OCI-LY3 (cell line): ENCODE measurements around the gene GABRB2.

Source experiments
- H2AFZ ChIP-seq: fragments of 200-600, 300-600 bp; shearing (Covaris generic); 2 replicates; pipeline ENCODE4 v1.6.0; 2014; ENCODE audit warnings: antibody characterized with exemption, low read depth, low read length
- H3K27ac ChIP-seq: fragments of 200-600, 300-600 bp; sonication (generic); 2 replicates; pipeline ENCODE4 v1.5.1; 2014; ENCODE audit warnings: mild to moderate bottlenecking, low read length, moderate library complexity, mixed read lengths
- H3K27me3 ChIP-seq: fragments of 200-600, 300-600 bp; sonication (generic); 2 replicates; pipeline ENCODE4 v1.6.1; 2014; ENCODE audit warnings: low read depth, low read length, mixed read lengths
- H3K36me3 ChIP-seq: fragments of 200-600, 300-600 bp; sonication (generic); replicated peaks from 2 replicates; pipeline ENCODE3; 2014; ENCODE audit warnings: low read depth, low read length, mixed read lengths
- H3K4me1 ChIP-seq: fragments of 300-600, 200-600 bp; sonication (generic); 2 replicates; pipeline ENCODE4 v1.6.1; 2014; ENCODE audit warnings: low read length, mixed read lengths
- H3K4me2 ChIP-seq: fragments of 200-600, 300-600 bp; sonication (generic); 2 replicates; pipeline ENCODE4 v1.6.1; 2014; ENCODE audit warnings: low read length, mixed read lengths
- H3K4me3 ChIP-seq: fragments of 300-600, 200-600 bp; sonication (generic); 2 replicates; pipeline ENCODE4 v1.5.1; 2014; ENCODE audit warnings: antibody characterized with exemption, mild to moderate bottlenecking, low read length, moderate library complexity
- H3K79me2 ChIP-seq: fragments of 300-600, 200-600 bp; shearing (Covaris generic); 2 replicates; pipeline ENCODE4 v1.6.1; 2014; ENCODE audit warnings: mild to moderate bottlenecking, low read length, mixed read lengths
- H3K9ac ChIP-seq: fragments of 300-600, 200-600 bp; shearing (Covaris generic); 2 replicates; pipeline ENCODE4 v1.6.0; 2014; ENCODE audit warnings: mild to moderate bottlenecking, low read length, moderate library complexity
- H3K9me3 ChIP-seq: fragments of 200-600, 300-600 bp; shearing (Covaris generic); 2 replicates; pipeline ENCODE4 v1.6.1; 2014; ENCODE audit warnings: low read length, mixed read lengths; ENCODE audit not compliant: insufficient read depth
- H4K20me1 ChIP-seq: fragments of 200-600, 300-600 bp; sonication (generic); 2 replicates; pipeline ENCODE4 v1.6.1; 2016; ENCODE audit warnings: low read length, mixed read lengths; ENCODE audit not compliant: insufficient read depth
- CTCF ChIP-seq: fragments of 200-600, 300-600 bp; sonication (generic); IDR thresholded peaks from 2 replicates; pipeline ENCODE4 v1.5.1; 2014; ENCODE audit warnings: antibody characterized with exemption, low read length, low read depth
- EZH2phosphoT487 ChIP-seq: fragments of 200-600 bp; shearing (Covaris generic); IDR thresholded peaks from 2 replicates; pipeline ENCODE4 v1.6.1; 2018; ENCODE audit warnings: antibody characterized with exemption, mixed run types, low read depth

GABRB2 gene

GRCh38 chr5:161406880-161407279 lies 139.6 kb downstream of the GABRB2 start:
- H3K27me3 ChIP-seq: no peaks in the 10 kb centered on the region
- H4K20me1 ChIP-seq: no peaks in the 10 kb centered on the region
- no peaks in the 10 kb centered on the region for H3K4me1 ChIP-seq
- TF ChIP-seq EZH2phosphoT487 (no peak), CTCF (no peak)
- no peak overlapping the region for H3K4me2 ChIP-seq
- H3K9me3 ChIP-seq: no peaks in the 10 kb centered on the region
- no peak overlapping the region for H2AFZ ChIP-seq
- H3K27ac ChIP-seq: no peak overlapping the region
- no peaks in the 10 kb centered on the region for H3K36me3 ChIP-seq
- H3K4me3 ChIP-seq: no peak overlapping the region
- no peak overlapping the region for H3K9ac ChIP-seq
- H3K79me2 ChIP-seq: no peaks in the 10 kb centered on the region

GRCh38 chr5:161403996-161404395 lies 142.5 kb downstream of the GABRB2 start:
- Histone ChIP-seq H3K27me3 (no peaks in the 10 kb centered on the region), H4K20me1 (no peaks in the 10 kb centered on the region), H2AFZ (no peak overlapping the region), H3K79me2 (no peaks in the 10 kb centered on the region), H3K9me3 (no peaks in the 10 kb centered on the region), H3K4me1 (no peaks in the 10 kb centered on the region), H3K9ac (no peak overlapping the region), H3K36me3 (no peaks in the 10 kb centered on the region), H3K4me3 (no peak overlapping the region), H3K4me2 (no peak overlapping the region), H3K27ac (no peak overlapping the region)
- TF ChIP-seq CTCF: no peak
- TF ChIP-seq EZH2phosphoT487: no peak

GRCh38 chr5:161403121-161403520 lies 143.4 kb downstream of the GABRB2 start:
- no peaks in the 10 kb centered on the region for H3K79me2 ChIP-seq
- no peaks in the 10 kb centered on the region for H3K9me3 ChIP-seq
- no peaks in the 10 kb centered on the region for H4K20me1 ChIP-seq
- H3K4me1 ChIP-seq: no peaks in the 10 kb centered on the region
- H2AFZ ChIP-seq: no peak overlapping the region
- H3K4me3 ChIP-seq: no peak overlapping the region
- H3K4me2 ChIP-seq: no peak overlapping the region
- H3K27me3 ChIP-seq: no peaks in the 10 kb centered on the region
- no peak overlapping the region for H3K27ac ChIP-seq
- TF ChIP-seq EZH2phosphoT487: no peak
- no peak for TF ChIP-seq CTCF
- H3K9ac ChIP-seq: no peak overlapping the region
- H3K36me3 ChIP-seq: no peaks in the 10 kb centered on the region

- H3K27ac ChIP-seq: no peak overlapping the region
- TF ChIP-seq CTCF (no peak), EZH2phosphoT487 (no peak)
- H3K4me2 ChIP-seq: no peak overlapping the region
- H3K36me3 ChIP-seq: no peaks in the 10 kb centered on the region
- H3K4me3 ChIP-seq: no peak overlapping the region
- H3K9me3 ChIP-seq: no peaks in the 10 kb centered on the region
- no peaks in the 10 kb centered on the region for H3K79me2 ChIP-seq
- no peaks in the 10 kb centered on the region for H3K27me3 ChIP-seq
- H4K20me1 ChIP-seq: no peaks in the 10 kb centered on the region
- no peak overlapping the region for H2AFZ ChIP-seq
- H3K4me1 ChIP-seq: no peaks in the 10 kb centered on the region
- no peak overlapping the region for H3K9ac ChIP-seq
Observed at GRCh38 chr5:161400583-161400982, 145.9 kb downstream of the GABRB2 start.
